ENCODE measurements around the gene BTRC.

DNA sequence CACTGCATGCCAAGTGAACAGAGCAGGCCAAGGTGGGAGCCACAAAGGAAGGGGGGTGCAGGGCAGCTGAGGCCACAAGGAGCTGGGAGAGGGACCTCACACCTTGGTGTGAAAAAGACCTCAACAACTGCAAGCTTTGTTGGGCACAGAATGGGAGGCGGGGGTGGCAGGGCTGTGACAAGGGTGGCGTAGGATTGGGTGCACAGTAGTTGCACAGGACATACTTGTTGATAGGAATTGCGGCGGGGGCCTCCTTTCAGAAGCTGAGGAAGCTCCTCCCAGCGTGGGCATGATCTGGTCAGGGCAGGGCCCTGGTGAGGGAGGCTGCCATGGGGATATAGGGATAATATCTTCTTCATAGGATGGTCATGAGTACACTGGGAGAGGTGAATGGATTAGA, 208.3 kb downstream of the BTRC start:
- TF ChIP-seq POLR2AphosphoS5 (IDR thresholded peaks at IDR 0.05), result no peak
- TF ChIP-seq, protein P1, sequence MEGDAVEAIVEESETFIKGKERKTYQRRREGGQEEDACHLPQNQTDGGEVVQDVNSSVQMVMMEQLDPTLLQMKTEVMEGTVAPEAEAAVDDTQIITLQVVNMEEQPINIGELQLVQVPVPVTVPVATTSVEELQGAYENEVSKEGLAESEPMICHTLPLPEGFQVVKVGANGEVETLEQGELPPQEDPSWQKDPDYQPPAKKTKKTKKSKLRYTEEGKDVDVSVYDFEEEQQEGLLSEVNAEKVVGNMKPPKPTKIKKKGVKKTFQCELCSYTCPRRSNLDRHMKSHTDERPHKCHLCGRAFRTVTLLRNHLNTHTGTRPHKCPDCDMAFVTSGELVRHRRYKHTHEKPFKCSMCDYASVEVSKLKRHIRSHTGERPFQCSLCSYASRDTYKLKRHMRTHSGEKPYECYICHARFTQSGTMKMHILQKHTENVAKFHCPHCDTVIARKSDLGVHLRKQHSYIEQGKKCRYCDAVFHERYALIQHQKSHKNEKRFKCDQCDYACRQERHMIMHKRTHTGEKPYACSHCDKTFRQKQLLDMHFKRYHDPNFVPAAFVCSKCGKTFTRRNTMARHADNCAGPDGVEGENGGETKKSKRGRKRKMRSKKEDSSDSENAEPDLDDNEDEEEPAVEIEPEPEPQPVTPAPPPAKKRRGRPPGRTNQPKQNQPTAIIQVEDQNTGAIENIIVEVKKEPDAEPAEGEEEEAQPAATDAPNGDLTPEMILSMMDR (IDR thresholded peaks at IDR 0.05), result no peak
- TF ChIP-seq POLR2A (IDR thresholded peaks at IDR 0.05), result no peak

All from sigmoid colon (tissue), 4 donors.